ENCODE results near the gene SEPHS2. TPM values are rescaled to one million over a fixed set of nuclear protein-coding genes. Genes with fewer than 3 reads are reported as not detected.

SEPHS2 gene
- total and polyA plus RNA-seq, 2 of the 8 experiments (the other 6 are each of a cell fraction or from before 2014, with no cell fraction given), result 28.2 to 61.8 TPM

- ChIA-PET CTCF (ENCODE audit: partially characterized antibody) (interaction anchor here (0.6 to 4.1 kb wide), 12 partner anchors 8 to 171 kb away, joined by 3 to 21 read pairs (median 6); partner anchors contain the start of genes DCTPP1 and ZNF747), POLR2A (ENCODE audit: partially characterized antibody) (interaction anchor here (0.9 to 1.6 kb wide), 2 partner anchors 18 to 114 kb away, joined by 3 to 4 read pairs; no protein-coding TSS in a partner anchor)
- WGBS, 2 experiments (ENCODE audit: extremely low coverage in 1 of 2, insufficient coverage in 1 of 2, insufficient read length in 1 of 2, insufficient replicate concordance in 2 of 2, low coverage in 1 of 2, low lambda C conversion rate in 2 of 2, missing lambda C conversion rate in 1 of 2), result 91% methylated on average over 16 of the region's 16 CpGs; no CpG with 5 or more reads in 1 of the 2 experiments
- Histone ChIP-seq H2BK15ac (ENCODE audit: low read length) (no peak overlapping the region), H3K79me2 (ENCODE audit: control insufficient read depth in 1 of 2, insufficient read depth in 2 of 2, low read length in 2 of 2) (no peaks in the 10 kb centered on the region), H3K56ac (replicated peaks; ENCODE audit: insufficient read length, low read depth, low read length) (no peak overlapping the region), H3K79me1 (ENCODE audit: low read depth, low read length) (no peaks in the 10 kb centered on the region), H3K9me3 (ENCODE audit: insufficient read depth in 2 of 2, low read depth in 1 of 2, low read length in 1 of 2) (no peaks in the 10 kb centered on the region), H4K91ac (replicated peaks; ENCODE audit: insufficient read length, low read length) (no peak overlapping the region), H3K4me1 (replicated peaks in 1 of 4; ENCODE audit: control insufficient read depth in 3 of 4, insufficient read depth in 4 of 4, low read length in 3 of 4) (no peaks in the 10 kb centered on the region), H3K36me3 (ENCODE audit: control insufficient read depth in 2 of 4, insufficient read depth in 4 of 4, low read length in 3 of 4) (no peaks in the 10 kb centered on the region), H2AK5ac (ENCODE audit: low read depth, low read length) (no peak overlapping the region), H3K9ac (replicated peaks in 1 of 4; ENCODE audit: extremely low read depth in 1 of 4, low read depth in 3 of 4, low read length in 3 of 4) (no peak overlapping the region), H2BK5ac (ENCODE audit: low read depth, low read length) (no peak overlapping the region), H3K4me3 (ENCODE audit: extremely low read depth in 1 of 4, insufficient read depth in 2 of 4, low read depth in 3 of 4, low read length in 4 of 4) (no peak overlapping the region), H2BK12ac (ENCODE audit: low read depth, low read length) (no peak overlapping the region), H3K23ac (ENCODE audit: insufficient read length) (no peak overlapping the region), H3K27ac (ENCODE audit: low read depth, low read length) (no peak overlapping the region), H3K18ac (ENCODE audit: extremely low read depth, low read length) (no peak overlapping the region), H3K23me2 (ENCODE audit: low read depth, low read length) (no peaks in the 10 kb centered on the region), H4K5ac (ENCODE audit: insufficient read length, low read depth, low read length) (no peak overlapping the region), H3K27me3 (replicated peaks in 1 of 4; ENCODE audit: control insufficient read depth in 3 of 4, extremely low read depth in 1 of 4, insufficient read depth in 3 of 4, low read length in 3 of 4) (no peaks in the 10 kb centered on the region; a peak in 1 of 7 replicates), H2BK20ac (ENCODE audit: low read length) (no peak overlapping the region), H2AFZ (ENCODE audit: low read length) (no peak overlapping the region), H3K4ac (replicated peaks; ENCODE audit: insufficient read length, low read depth, low read length) (no peak overlapping the region), H2BK120ac (replicated peaks; ENCODE audit: low read depth, low read length) (no peak overlapping the region), H3K14ac (ENCODE audit: insufficient read length) (no peak overlapping the region), H4K8ac (ENCODE audit: extremely low read depth, insufficient read depth, low read length) (no peak overlapping the region), H3K4me2 (ENCODE audit: insufficient read depth in 1 of 2, low read depth in 2 of 2, low read length in 2 of 2) (no peak overlapping the region), H4K20me1 (replicated peaks in 1 of 2; ENCODE audit: control insufficient read depth in 1 of 2, insufficient read depth in 2 of 2, low read length in 2 of 2) (no peaks in the 10 kb centered on the region)
- no peak for TF ChIP-seq MAFK (IDR thresholded peaks at IDR 0.05; ENCODE audit: low read depth, low read length)
- TF ChIP-seq, protein P1, sequence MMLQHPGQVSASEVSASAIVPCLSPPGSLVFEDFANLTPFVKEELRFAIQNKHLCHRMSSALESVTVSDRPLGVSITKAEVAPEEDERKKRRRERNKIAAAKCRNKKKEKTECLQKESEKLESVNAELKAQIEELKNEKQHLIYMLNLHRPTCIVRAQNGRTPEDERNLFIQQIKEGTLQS (IDR thresholded peaks at IDR 0.05; ENCODE audit: insufficient read depth, low read depth, low read length), result no peak
- TF ChIP-seq ZNF274 (IDR thresholded peaks at IDR 0.05; ENCODE audit: borderline replicate concordance, extremely low read depth, low read length), result no peak
- no peak for TF ChIP-seq SP1 (IDR thresholded peaks at IDR 0.05; ENCODE audit: low read depth, low read length)
- no peak for TF ChIP-seq TEAD4 (IDR thresholded peaks at IDR 0.05; ENCODE audit: low read depth, low read length)
- no peak for TF ChIP-seq JUND (IDR thresholded peaks at IDR 0.05; ENCODE audit: low read length)
- no peak for TF ChIP-seq FOSL1 (IDR thresholded peaks at IDR 0.05; ENCODE audit: insufficient read depth, low read depth, low read length)
- no peak for TF ChIP-seq HDAC6 (IDR thresholded peaks at IDR 0.05; ENCODE audit: low read depth, low read length)
- TF ChIP-seq ASH2L (IDR thresholded peaks at IDR 0.05; ENCODE audit: low read length), result no peak
- TF ChIP-seq PHF8 (conservative IDR thresholded peaks at IDR 0.05; ENCODE audit: low read depth, low read length), result no peak
- TF ChIP-seq TCF12 (IDR thresholded peaks at IDR 0.05; ENCODE audit: low read depth, low read length), result no peak
- no peak for FAIRE-seq
- no peak for DNase-seq (ENCODE audit: low read depth in 1 of 2, low spot score in 2 of 2)
Observed at GRCh38 chr16:30457743-30458560, 12.3 kb upstream of the SEPHS2 start.
